Measurements from ENCODE around the gene CLDN16. TPM values are rescaled to one million over a fixed set of nuclear protein-coding genes. Genes with fewer than 3 reads are reported as not detected.

CLDN16 gene
- total RNA-seq, 1 experiment from 2014 or later: 0.27 TPM

DNA sequence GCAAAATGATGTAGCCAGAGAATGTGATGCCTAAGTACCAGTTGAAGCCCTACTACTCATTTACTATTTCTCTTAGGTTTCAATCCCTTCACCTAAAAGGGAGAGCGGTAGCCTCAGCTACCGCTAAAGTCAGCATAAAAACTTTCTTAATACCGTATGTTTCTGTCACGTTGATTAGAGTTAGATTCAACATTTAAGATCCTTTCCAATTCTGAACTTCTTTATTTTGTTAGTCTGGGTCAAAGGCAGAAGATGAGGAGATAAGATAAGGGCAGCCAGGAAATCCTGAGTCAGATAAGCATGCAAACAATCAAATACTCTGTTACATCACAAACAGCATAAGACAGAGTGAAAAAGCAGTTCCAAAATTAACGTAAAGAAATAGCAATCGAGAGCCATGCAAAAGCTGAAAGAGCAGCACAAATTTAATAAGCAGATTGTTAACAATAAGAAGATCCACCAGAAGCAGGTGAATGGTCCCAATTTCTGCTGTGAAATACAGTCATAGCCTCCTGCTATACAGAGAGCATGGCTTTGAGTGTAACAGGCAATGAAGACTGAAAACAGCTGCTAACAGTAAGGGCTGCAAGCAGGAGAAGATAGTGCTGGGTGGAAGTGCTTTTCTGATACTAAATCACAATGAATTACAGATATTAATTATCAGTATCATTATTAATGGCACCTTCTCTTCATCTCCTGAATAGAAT, 58.8 kb downstream of the CLDN16 start:
- no peaks in the 10 kb centered on the region for H3K36me3 Mint-ChIP-seq (ENCODE audit: insufficient read depth, unreplicated experiment)
- H3K9me3 ChIP-seq: no peaks in the 10 kb centered on the region
- intact Hi-C loops (cut with micrococcal nuclease; ENCODE audit: unreplicated experiment): loop anchor here (1.0 kb wide), 1 partner anchor 62 kb away; no protein-coding TSS in a partner anchor
- peak in 1 of 2 experiments; percentile 3 for DNase-seq
- TF ChIP-seq, protein P1, sequence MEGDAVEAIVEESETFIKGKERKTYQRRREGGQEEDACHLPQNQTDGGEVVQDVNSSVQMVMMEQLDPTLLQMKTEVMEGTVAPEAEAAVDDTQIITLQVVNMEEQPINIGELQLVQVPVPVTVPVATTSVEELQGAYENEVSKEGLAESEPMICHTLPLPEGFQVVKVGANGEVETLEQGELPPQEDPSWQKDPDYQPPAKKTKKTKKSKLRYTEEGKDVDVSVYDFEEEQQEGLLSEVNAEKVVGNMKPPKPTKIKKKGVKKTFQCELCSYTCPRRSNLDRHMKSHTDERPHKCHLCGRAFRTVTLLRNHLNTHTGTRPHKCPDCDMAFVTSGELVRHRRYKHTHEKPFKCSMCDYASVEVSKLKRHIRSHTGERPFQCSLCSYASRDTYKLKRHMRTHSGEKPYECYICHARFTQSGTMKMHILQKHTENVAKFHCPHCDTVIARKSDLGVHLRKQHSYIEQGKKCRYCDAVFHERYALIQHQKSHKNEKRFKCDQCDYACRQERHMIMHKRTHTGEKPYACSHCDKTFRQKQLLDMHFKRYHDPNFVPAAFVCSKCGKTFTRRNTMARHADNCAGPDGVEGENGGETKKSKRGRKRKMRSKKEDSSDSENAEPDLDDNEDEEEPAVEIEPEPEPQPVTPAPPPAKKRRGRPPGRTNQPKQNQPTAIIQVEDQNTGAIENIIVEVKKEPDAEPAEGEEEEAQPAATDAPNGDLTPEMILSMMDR (IDR thresholded peaks at IDR 0.05; ENCODE audit: insufficient read depth in 1 of 2, low read depth in 1 of 2, low read length in 1 of 2, severe bottlenecking in 1 of 2, unreplicated experiment in 1 of 2): no peak
- H3K27ac Mint-ChIP-seq (ENCODE audit: unreplicated experiment): no peak overlapping the region
- POLR2A ChIA-PET: no interaction called here
- BruUV-seq (replicated peaks): no TSS peak
- no peaks in the 10 kb centered on the region for H3K36me3 ChIP-seq (ENCODE audit: control insufficient read depth, insufficient read depth, low read length)
- CTCF ChIA-PET: no interaction called here
- H3K27me3 ChIP-seq (replicated peaks; ENCODE audit: control insufficient read depth, insufficient read depth, low read length): no peaks in the 10 kb centered on the region
- H3K4me1 Mint-ChIP-seq (ENCODE audit: low read depth, unreplicated experiment): peaks cover 15% of the 10 kb centered on the region
- no peak overlapping the region for H3K4me3 ChIP-seq (ENCODE audit: low read depth, low read length)
- peak overlapping the region; percentile 4 for H3K4me3 Mint-ChIP-seq (ENCODE audit: unreplicated experiment)
- H3K27me3 Mint-ChIP-seq (ENCODE audit: insufficient read depth, unreplicated experiment): no peaks in the 10 kb centered on the region
- H3K9me3 Mint-ChIP-seq (ENCODE audit: unreplicated experiment): no peaks in the 10 kb centered on the region
- H3K4me1 ChIP-seq: peaks cover 40% of the 10 kb centered on the region

- no peak for DNase-seq
- TF ChIP-seq, protein P1 (IDR thresholded peaks at IDR 0.05; ENCODE audit: insufficient read depth in 1 of 2, low read depth in 1 of 2, low read length in 1 of 2, severe bottlenecking in 1 of 2, unreplicated experiment in 1 of 2): no peak
- Mint-ChIP-seq H3K27ac (ENCODE audit: unreplicated experiment) (no peak overlapping the region), H3K9me3 (ENCODE audit: unreplicated experiment) (no peaks in the 10 kb centered on the region), H3K4me3 (ENCODE audit: unreplicated experiment) (no peak overlapping the region), H3K4me1 (ENCODE audit: low read depth, unreplicated experiment) (peaks cover 15% of the 10 kb centered on the region), H3K36me3 (ENCODE audit: insufficient read depth, unreplicated experiment) (no peaks in the 10 kb centered on the region), H3K27me3 (ENCODE audit: insufficient read depth, unreplicated experiment) (no peaks in the 10 kb centered on the region)
- BruUV-seq (replicated peaks): no TSS peak
- CTCF ChIA-PET: no interaction called here
- Histone ChIP-seq H3K4me3 (ENCODE audit: low read depth, low read length) (no peak overlapping the region), H3K4me1 (peaks cover 40% of the 10 kb centered on the region), H3K27me3 (replicated peaks; ENCODE audit: control insufficient read depth, insufficient read depth, low read length) (no peaks in the 10 kb centered on the region), H3K9me3 (no peaks in the 10 kb centered on the region), H3K36me3 (ENCODE audit: control insufficient read depth, insufficient read depth, low read length) (no peaks in the 10 kb centered on the region)
- POLR2A ChIA-PET: no interaction called here
- intact Hi-C loops (cut with micrococcal nuclease; ENCODE audit: unreplicated experiment): no loop called here
These were observed 60.3 kb downstream of the CLDN16 start for GRCh38 chr3:190448256-190448655.

- Mint-ChIP-seq H3K4me3 (ENCODE audit: unreplicated experiment) (no peak within 1 kb of the TSS), H3K27ac (ENCODE audit: unreplicated experiment) (no peak within 1 kb of the TSS), H3K4me1 (ENCODE audit: low read depth, unreplicated experiment) (peaks cover 15% of the 10 kb centered on the region), H3K36me3 (ENCODE audit: insufficient read depth, unreplicated experiment) (no peaks in the 10 kb centered on the region), H3K9me3 (ENCODE audit: unreplicated experiment) (no peaks in the 10 kb centered on the region), H3K27me3 (ENCODE audit: insufficient read depth, unreplicated experiment) (no peaks in the 10 kb centered on the region)
- Histone ChIP-seq H3K9me3 (no peaks in the 10 kb centered on the region), H3K27me3 (replicated peaks; ENCODE audit: control insufficient read depth, insufficient read depth, low read length) (no peaks in the 10 kb centered on the region), H3K36me3 (ENCODE audit: control insufficient read depth, insufficient read depth, low read length) (no peaks in the 10 kb centered on the region), H3K4me3 (ENCODE audit: low read depth, low read length) (no peak within 1 kb of the TSS), H3K4me1 (peaks cover 40% of the 10 kb centered on the region)
- DNase-seq: no peak
- CTCF ChIA-PET: no interaction called here
- BruUV-seq (replicated peaks): no TSS peak
- intact Hi-C loops (cut with micrococcal nuclease; ENCODE audit: unreplicated experiment): loop anchor here (1.0 kb wide), 1 partner anchor 64 kb away; no protein-coding TSS in a partner anchor
- TF ChIP-seq, protein P1 (IDR thresholded peaks at IDR 0.05; ENCODE audit: insufficient read depth in 1 of 2, low read depth in 1 of 2, low read length in 1 of 2, severe bottlenecking in 1 of 2, unreplicated experiment in 1 of 2): no peak
- POLR2A ChIA-PET: no interaction called here
These were observed 61.8 kb downstream of the CLDN16 start, which contains the start of gene TMEM207 for GRCh38 chr3:190449801-190450200. TSS of gene TMEM207 (minus strand) at chr3:190449901. CDS start at chr3:190449809, 92 bp downstream.

Measured in Caco-2 (cell line).